Right ventricle myocardium superior (tissue), 1 donor: ENCODE results near the gene LEKR1. TPM values are rescaled to one million over a fixed set of nuclear protein-coding genes. Genes with fewer than 3 reads are reported as not detected.

Experiments
- total RNA-seq: library from RNA; stranded (reverse); fragmentation: NEBNext Ultra II Directional; extraction: Animal tissue kit (Norgen Biotek cat#: 25700); gene quantifications from one replicate; pipeline ENCODE4 v1.2.1, GENCODE V29; 2021
- donor health status: DM: no; HTN: yes; CAD: no; lungs with severe emphysema.

LEKR1 gene
- total RNA-seq, 1 donor from 2014 or later, result 0.56 TPM

Other genes starting within 250 kb of the LEKR1 start
- 31.6 TPM for gene TIPARP, start 151.8 kb upstream of the LEKR1 start, total RNA-seq